Mesendoderm (in vitro differentiated cells): ENCODE data around the gene PSME3IP1.

ENCODE experiments used
- DNase-seq: peaks from one replicate; pipeline ENCODE4 v3.0.0; 2013
- H2AK5ac ChIP-seq: 2 replicates; pipeline ENCODE4 v1.6.1; 2013; ENCODE audit warnings: low read length, inconsistent platforms
- H2BK120ac ChIP-seq: 2 replicates; pipeline ENCODE4 v1.6.1; 2013; ENCODE audit warnings: low read depth, mild to moderate bottlenecking, low read length, moderate library complexity, mixed read lengths
- H2BK15ac ChIP-seq: replicated peaks from 2 replicates; pipeline ENCODE4 v1.6.1; 2013; ENCODE audit warnings: low read depth, mild to moderate bottlenecking, moderate library complexity
- H2BK5ac ChIP-seq: 2 replicates; pipeline ENCODE4 v1.6.1; 2013; ENCODE audit warnings: low read length, inconsistent platforms
- H3K18ac ChIP-seq: 2 replicates; pipeline ENCODE4 v1.6.1; 2013; ENCODE audit warnings: mild to moderate bottlenecking, low read length, mixed read lengths
- H3K23ac ChIP-seq: one replicate; pipeline ENCODE4 v1.6.1; 2013; ENCODE audit warnings: low read length
- H3K27ac ChIP-seq: 2 replicates; pipeline ENCODE4 v1.5.1; 2013; ENCODE audit warnings: low read depth, mild to moderate bottlenecking, inconsistent platforms, low read length, moderate library complexity
- H3K27me3 ChIP-seq: 2 replicates; pipeline ENCODE4 v1.6.1; 2013; ENCODE audit warnings: low read length, control low read depth, mild to moderate bottlenecking, inconsistent platforms; ENCODE audit not compliant: insufficient read depth, poor library complexity
- H3K36me3 ChIP-seq: 2 replicates; pipeline ENCODE4 v1.6.1; 2013; ENCODE audit warnings: low read length, inconsistent platforms; ENCODE audit not compliant: control insufficient read depth, insufficient read depth
- H3K4ac ChIP-seq: one replicate; pipeline ENCODE4 v1.6.1; 2013; ENCODE audit warnings: low read depth, mild to moderate bottlenecking, low read length, moderate library complexity
- H3K4me1 ChIP-seq: 2 replicates; pipeline ENCODE4 v1.6.1; 2013; ENCODE audit warnings: low read depth, low read length, inconsistent platforms; ENCODE audit not compliant: control insufficient read depth
- H3K4me2 ChIP-seq: 2 replicates; pipeline ENCODE4 v1.6.1; 2013; ENCODE audit warnings: low read length
- H3K4me3 ChIP-seq: 2 replicates; pipeline ENCODE4 v1.5.1; 2013; ENCODE audit warnings: mild to moderate bottlenecking, low read length
- H3K56ac ChIP-seq: one replicate; pipeline ENCODE4 v1.6.1; 2013; ENCODE audit warnings: low read length
- H3K79me1 ChIP-seq: 2 replicates; pipeline ENCODE4 v1.6.1; 2013; ENCODE audit warnings: low read length, inconsistent platforms
- H3K79me2 ChIP-seq: 2 replicates; pipeline ENCODE4 v1.6.1; 2013; ENCODE audit warnings: mild to moderate bottlenecking, low read length; ENCODE audit not compliant: control insufficient read depth, insufficient read depth
- H3K9ac ChIP-seq: 2 replicates; pipeline ENCODE4 v1.6.1; 2013; ENCODE audit warnings: low read length, inconsistent platforms
- H4K5ac ChIP-seq: one replicate; pipeline ENCODE4 v1.6.1; 2013; ENCODE audit warnings: low read length
- H4K8ac ChIP-seq: one replicate; pipeline ENCODE4 v1.6.1; 2013; ENCODE audit warnings: low read depth, mild to moderate bottlenecking, control low read depth, low read length, moderate library complexity
- WGBS: extraction: QIAGEN DNeasy Blood & Tissue Kit; methylation state at CpG from one replicate; pipeline ENCODE4 v1.1.7; 2013; ENCODE audit warnings: low lambda C conversion rate, missing lambda C conversion rate; ENCODE audit not compliant: insufficient coverage; ENCODE audit errors: extremely low coverage; 5-methylcytosine and 5-hydroxymethylcytosine counted together

Gene PSME3IP1

DNA sequence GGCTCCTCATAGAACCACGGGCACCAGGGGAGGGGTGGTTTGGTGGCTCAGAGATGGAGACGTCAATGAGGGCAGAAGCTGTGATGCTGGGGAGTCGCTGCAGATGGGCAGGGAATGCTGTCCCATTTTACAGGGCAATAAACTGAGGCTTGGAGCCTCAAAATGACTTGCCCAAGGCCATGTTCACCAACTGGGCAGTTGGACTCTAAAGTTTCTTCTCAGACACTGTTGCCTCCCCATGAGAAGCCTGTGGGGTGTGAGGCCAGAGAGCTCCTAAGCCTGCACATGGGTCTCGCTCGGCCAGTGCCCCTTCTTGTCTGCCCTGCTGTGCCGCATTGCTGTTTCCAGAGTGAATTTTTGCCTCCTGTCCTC lies 54.9 kb downstream of the PSME3IP1 start:
- Histone ChIP-seq H3K4ac (no peak overlapping the region), H3K18ac (no peak overlapping the region), H2BK5ac (no peak overlapping the region), H3K4me3 (no peak overlapping the region), H2BK120ac (no peak overlapping the region), H3K4me1 (no peaks in the 10 kb centered on the region), H3K56ac (no peak overlapping the region), H3K27ac (no peak overlapping the region), H3K9ac (no peak overlapping the region), H3K36me3 (no peaks in the 10 kb centered on the region), H3K4me2 (no peak overlapping the region), H3K79me1 (no peaks in the 10 kb centered on the region), H3K23ac (no peak overlapping the region), H3K79me2 (no peaks in the 10 kb centered on the region), H4K5ac (no peak overlapping the region), H3K27me3 (no peaks in the 10 kb centered on the region), H2BK15ac (no peak overlapping the region), H4K8ac (no peak overlapping the region), H2AK5ac (no peak overlapping the region)
- WGBS = no CpG with 5 or more reads among the region's 6 CpGs
- no peak for DNase-seq

DNA sequence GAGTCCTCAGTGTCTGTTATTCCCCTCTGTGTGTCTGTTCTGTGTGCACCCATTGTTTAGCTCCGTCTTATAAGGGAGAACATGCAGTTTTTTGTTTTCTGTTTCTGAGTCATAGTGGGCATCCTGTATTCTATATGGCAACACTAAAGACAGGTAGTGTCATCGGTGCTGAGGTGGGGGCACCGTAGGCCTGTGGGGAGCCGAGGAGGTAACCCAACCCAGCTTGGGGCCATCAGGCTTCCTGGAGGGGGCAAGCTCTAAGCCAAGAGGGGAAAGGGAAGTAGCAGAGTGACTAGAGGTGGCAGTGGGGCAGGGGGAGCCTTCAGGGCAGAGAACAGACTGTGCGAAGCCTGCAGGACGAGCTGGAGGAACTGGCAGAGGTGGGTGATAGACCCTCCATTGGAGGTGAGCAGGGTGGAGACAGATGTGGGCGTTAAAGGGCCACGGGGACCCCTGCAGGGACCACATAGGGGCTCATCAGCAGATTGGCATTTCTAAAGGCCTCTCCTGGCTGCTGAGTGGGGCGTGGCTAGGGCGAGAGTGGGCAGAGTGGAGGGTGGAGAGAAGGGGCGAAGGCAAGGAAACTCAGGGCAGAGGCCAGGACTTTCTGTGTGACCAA lies 57.0 kb downstream of the PSME3IP1 start:
- H3K4me1 ChIP-seq = no peaks in the 10 kb centered on the region
- no peak overlapping the region for H3K23ac ChIP-seq
- H3K4me2 ChIP-seq = no peak overlapping the region
- WGBS = no CpG with 5 or more reads among the region's 11 CpGs
- H3K56ac ChIP-seq = no peak overlapping the region
- H3K4me3 ChIP-seq = no peak overlapping the region
- H3K18ac ChIP-seq = no peak overlapping the region
- no peak overlapping the region for H3K9ac ChIP-seq
- DNase-seq = no peak
- no peaks in the 10 kb centered on the region for H3K79me2 ChIP-seq
- no peaks in the 10 kb centered on the region for H3K36me3 ChIP-seq
- H3K27me3 ChIP-seq = no peaks in the 10 kb centered on the region
- H4K5ac ChIP-seq = no peak overlapping the region
- no peak overlapping the region for H2AK5ac ChIP-seq
- no peak overlapping the region for H3K4ac ChIP-seq
- no peak overlapping the region for H4K8ac ChIP-seq
- no peaks in the 10 kb centered on the region for H3K79me1 ChIP-seq
- H2BK120ac ChIP-seq = no peak overlapping the region
- no peak overlapping the region for H2BK5ac ChIP-seq
- no peak overlapping the region for H3K27ac ChIP-seq
- H2BK15ac ChIP-seq = no peak overlapping the region

DNA sequence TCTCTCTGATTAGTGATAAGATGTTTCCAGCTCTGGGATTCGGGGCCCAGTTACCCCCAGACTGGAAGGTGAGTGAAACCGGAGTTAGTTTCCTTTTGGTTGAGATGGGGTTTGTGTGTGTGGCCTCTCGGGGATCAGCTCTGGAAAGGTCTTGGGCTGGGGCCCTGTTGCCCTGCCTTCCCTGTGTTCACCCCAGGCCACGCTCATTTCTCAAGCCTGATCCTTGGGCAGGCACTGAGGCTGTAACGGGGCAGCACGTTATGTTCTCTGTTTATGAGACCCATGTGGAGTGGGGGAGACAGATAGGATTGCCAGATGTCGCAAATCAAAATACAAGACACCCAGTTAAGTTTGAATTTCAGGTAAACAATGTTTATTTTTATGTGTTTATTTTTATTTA lies 58.0 kb downstream of the PSME3IP1 start:
- Histone ChIP-seq H3K4ac (no peak overlapping the region), H3K79me1 (no peaks in the 10 kb centered on the region), H4K8ac (no peak overlapping the region), H3K23ac (no peak overlapping the region), H2BK5ac (no peak overlapping the region), H3K79me2 (no peaks in the 10 kb centered on the region), H3K27me3 (no peaks in the 10 kb centered on the region), H3K27ac (no peak overlapping the region), H3K56ac (no peak overlapping the region), H2AK5ac (no peak overlapping the region), H2BK120ac (no peak overlapping the region), H3K4me3 (no peak overlapping the region), H2BK15ac (no peak overlapping the region), H3K4me2 (no peak overlapping the region), H4K5ac (no peak overlapping the region), H3K4me1 (no peaks in the 10 kb centered on the region), H3K18ac (no peak overlapping the region), H3K9ac (no peak overlapping the region), H3K36me3 (no peaks in the 10 kb centered on the region)
- DNase-seq = no peak
- no CpG with 5 or more reads among the region's 7 CpGs for WGBS

DNA sequence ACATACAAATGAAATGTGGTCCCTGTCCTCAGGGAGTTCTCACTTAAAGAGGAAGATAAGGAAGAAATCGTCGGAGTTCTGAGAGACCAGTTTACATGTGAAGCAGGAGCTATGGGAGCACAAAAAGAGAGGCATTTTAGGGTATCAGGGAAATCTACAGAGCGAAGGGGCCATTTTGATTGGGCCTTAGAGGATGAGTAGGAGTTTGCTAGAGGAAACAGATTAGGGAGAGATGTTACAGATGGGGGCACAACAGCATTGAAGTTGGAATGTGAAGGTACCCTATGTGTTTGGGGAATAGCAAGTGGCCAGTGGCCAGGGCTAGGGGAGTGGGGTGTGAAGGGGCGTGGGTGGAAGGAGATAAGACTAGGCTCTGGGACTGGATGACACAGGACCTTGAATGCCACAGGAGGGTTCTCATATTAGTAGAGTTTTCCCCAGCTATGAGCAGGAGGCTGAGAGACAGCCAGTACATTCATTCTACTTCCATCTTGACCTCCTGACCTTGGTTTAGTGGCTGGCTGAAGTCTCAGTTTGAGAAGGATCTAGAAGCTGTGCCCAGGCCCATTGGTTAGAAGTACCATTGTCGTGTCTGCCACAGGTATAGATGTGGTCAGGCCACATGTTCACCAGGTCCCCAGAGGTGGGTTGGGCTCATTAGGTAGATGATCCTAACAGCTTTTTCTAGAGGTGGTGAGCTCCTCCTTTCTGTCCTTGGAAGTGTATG lies 58.6 kb downstream of the PSME3IP1 start:
- H3K79me1 ChIP-seq = no peaks in the 10 kb centered on the region
- WGBS = no CpG with 5 or more reads among the region's 5 CpGs
- no peak overlapping the region for H2BK15ac ChIP-seq
- no peak overlapping the region for H3K9ac ChIP-seq
- no peak overlapping the region for H3K4me3 ChIP-seq
- no peak overlapping the region for H4K5ac ChIP-seq
- no peak for DNase-seq
- no peak overlapping the region for H3K4me2 ChIP-seq
- H2BK120ac ChIP-seq = no peak overlapping the region
- H3K56ac ChIP-seq = no peak overlapping the region
- H2AK5ac ChIP-seq = no peak overlapping the region
- no peaks in the 10 kb centered on the region for H3K79me2 ChIP-seq
- no peak overlapping the region for H3K23ac ChIP-seq
- H3K36me3 ChIP-seq = no peaks in the 10 kb centered on the region
- no peak overlapping the region for H2BK5ac ChIP-seq
- H3K27ac ChIP-seq = no peak overlapping the region
- no peaks in the 10 kb centered on the region for H3K27me3 ChIP-seq
- no peaks in the 10 kb centered on the region for H3K4me1 ChIP-seq
- no peak overlapping the region for H3K4ac ChIP-seq
- H4K8ac ChIP-seq = no peak overlapping the region
- H3K18ac ChIP-seq = no peak overlapping the region

DNA sequence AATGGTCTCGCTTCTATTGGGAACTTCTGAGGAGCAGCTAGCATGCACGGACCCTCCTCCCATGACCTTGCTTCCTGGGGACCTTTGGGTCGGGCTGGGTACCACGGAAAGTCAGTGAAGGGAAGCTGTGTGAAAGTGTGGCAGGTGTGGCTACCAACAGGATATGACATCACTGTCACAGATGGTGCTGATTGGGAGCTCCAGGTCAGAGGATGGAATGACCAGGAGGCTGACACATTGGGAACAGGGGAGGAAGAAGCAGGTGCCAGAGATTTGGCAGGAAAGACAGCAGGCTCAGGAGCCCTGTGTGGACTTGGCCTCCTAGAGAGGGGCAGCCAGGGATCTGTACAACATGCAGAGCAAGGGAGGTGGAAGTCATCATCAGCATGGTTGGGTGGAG lies 59.4 kb downstream of the PSME3IP1 start:
- DNase-seq = no peak
- Histone ChIP-seq H3K9ac (no peak overlapping the region), H2BK5ac (no peak overlapping the region), H3K27me3 (no peaks in the 10 kb centered on the region), H3K36me3 (no peaks in the 10 kb centered on the region), H2AK5ac (no peak overlapping the region), H2BK15ac (no peak overlapping the region), H3K4me3 (no peak overlapping the region), H3K23ac (no peak overlapping the region), H3K4me1 (no peaks in the 10 kb centered on the region), H4K8ac (no peak overlapping the region), H3K4me2 (no peak overlapping the region), H4K5ac (no peak overlapping the region), H3K56ac (no peak overlapping the region), H2BK120ac (no peak overlapping the region), H3K79me1 (no peaks in the 10 kb centered on the region), H3K4ac (no peak overlapping the region), H3K27ac (no peak overlapping the region), H3K18ac (no peak overlapping the region), H3K79me2 (no peaks in the 10 kb centered on the region)
- no CpG with 5 or more reads among the region's 4 CpGs for WGBS

DNA sequence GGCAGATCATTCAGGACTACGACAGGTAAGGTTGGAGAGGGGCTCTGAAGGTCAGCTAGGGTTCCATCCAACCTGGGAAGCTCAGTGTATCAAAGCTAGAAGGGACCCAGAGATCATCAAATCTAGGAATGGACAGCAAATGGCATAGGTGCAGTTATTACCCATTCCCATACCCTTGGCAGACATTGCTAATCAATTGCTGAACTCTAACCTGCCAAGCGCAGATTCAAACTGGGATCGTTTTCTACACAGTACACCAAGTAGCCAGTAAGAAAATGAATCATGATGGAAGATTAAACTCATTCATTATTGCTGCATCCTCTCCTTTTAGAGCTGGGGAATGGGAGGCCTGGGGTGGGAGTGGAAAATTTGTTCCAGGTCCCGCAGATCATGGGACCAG lies 59.9 kb downstream of the PSME3IP1 start:
- Histone ChIP-seq H3K79me1 (no peaks in the 10 kb centered on the region), H2BK120ac (no peak overlapping the region), H3K4me2 (no peak overlapping the region), H3K23ac (no peak overlapping the region), H3K36me3 (no peaks in the 10 kb centered on the region), H3K79me2 (no peaks in the 10 kb centered on the region), H3K4me3 (no peak overlapping the region), H3K4me1 (no peaks in the 10 kb centered on the region), H3K4ac (no peak overlapping the region), H4K8ac (no peak overlapping the region), H3K18ac (no peak overlapping the region), H3K27me3 (no peaks in the 10 kb centered on the region), H2AK5ac (no peak overlapping the region), H3K27ac (no peak overlapping the region), H2BK5ac (no peak overlapping the region), H3K56ac (no peak overlapping the region), H2BK15ac (no peak overlapping the region), H3K9ac (no peak overlapping the region), H4K5ac (no peak overlapping the region)
- WGBS = no CpG with 5 or more reads among the region's 4 CpGs
- DNase-seq = no peak
